ENCODE measurements around the gene GTPBP6. TPM values are rescaled to one million over a fixed set of nuclear protein-coding genes. Genes with fewer than 3 reads are reported as not detected.
"Not testable (repeated sequence)": the region's sequence is repeated elsewhere in the genome, so short reads cannot be mapped to it uniquely, and the experiment has no call there.

The GTPBP6 gene
- total RNA-seq, 1 donor from 2014 or later = 53.5 TPM

GRCh38 chrX:311156-312129 lies 7.2 kb downstream of the GTPBP6 start:
- H3K4me3 Mint-ChIP-seq = no peak overlapping the region
- DNase-seq (ENCODE audit: extremely low spot score, unreplicated experiment) = no peak
- H3K4me1 Mint-ChIP-seq (ENCODE audit: unreplicated experiment) = no peaks in the 10 kb centered on the region
- TF ChIP-seq CTCF (conservative IDR thresholded peaks at IDR 0.05) = no peak
- H3K9me3 Mint-ChIP-seq = no peaks in the 10 kb centered on the region
- no peak overlapping the region for H3K27ac Mint-ChIP-seq
- H3K36me3 Mint-ChIP-seq = peaks cover 16% of the 10 kb centered on the region
- H3K27me3 Mint-ChIP-seq = no peaks in the 10 kb centered on the region

GRCh38 chrX:310621-311155 lies 7.9 kb downstream of the GTPBP6 start:
- Mint-ChIP-seq H3K27ac (no peak overlapping the region), H3K36me3 (peaks cover 16% of the 10 kb centered on the region), H3K27me3 (no peaks in the 10 kb centered on the region), H3K9me3 (no peaks in the 10 kb centered on the region), H3K4me1 (ENCODE audit: unreplicated experiment) (no peaks in the 10 kb centered on the region), H3K4me3 (no peak overlapping the region)
- TF ChIP-seq CTCF (conservative IDR thresholded peaks at IDR 0.05) = no peak
- DNase-seq (ENCODE audit: extremely low spot score, unreplicated experiment) = no peak

- no peaks in the 10 kb centered on the region for H3K9me3 Mint-ChIP-seq
- H3K4me3 Mint-ChIP-seq = no peak overlapping the region
- H3K27ac Mint-ChIP-seq = no peak overlapping the region
- no peak for TF ChIP-seq CTCF (conservative IDR thresholded peaks at IDR 0.05)
- H3K4me1 Mint-ChIP-seq (ENCODE audit: unreplicated experiment) = no peaks in the 10 kb centered on the region
- no peaks in the 10 kb centered on the region for H3K27me3 Mint-ChIP-seq
- H3K36me3 Mint-ChIP-seq = peaks cover 23% of the 10 kb centered on the region
- no peak for DNase-seq (ENCODE audit: extremely low spot score, unreplicated experiment)
Measured at GRCh38 chrX:308821-309520, 9.6 kb downstream of the GTPBP6 start.

GRCh38 chrX:307261-308111 lies 11.1 kb downstream of the GTPBP6 start:
- no peaks in the 10 kb centered on the region for H3K27me3 Mint-ChIP-seq
- no peak overlapping the region for H3K27ac Mint-ChIP-seq
- H3K4me3 Mint-ChIP-seq = no peak overlapping the region
- peaks cover 25% of the 10 kb centered on the region for H3K36me3 Mint-ChIP-seq
- TF ChIP-seq CTCF (conservative IDR thresholded peaks at IDR 0.05) = peak; percentile 43
- H3K9me3 Mint-ChIP-seq = no peaks in the 10 kb centered on the region
- H3K4me1 Mint-ChIP-seq (ENCODE audit: unreplicated experiment) = no peaks in the 10 kb centered on the region
- no peak for DNase-seq (ENCODE audit: extremely low spot score, unreplicated experiment)

- H3K27ac Mint-ChIP-seq; DNase-seq (ENCODE audit: extremely low spot score, unreplicated experiment); H3K27me3 Mint-ChIP-seq; H3K4me3 Mint-ChIP-seq; H3K9me3 Mint-ChIP-seq; H3K4me1 Mint-ChIP-seq (ENCODE audit: unreplicated experiment): not testable (repeated sequence)
- H3K36me3 Mint-ChIP-seq = peaks cover 20% of the 10 kb centered on the region
Measured at GRCh38 chrX:306614-307251, 11.9 kb downstream of the GTPBP6 start.

- H3K4me1 Mint-ChIP-seq (ENCODE audit: unreplicated experiment); H3K4me3 Mint-ChIP-seq; DNase-seq (ENCODE audit: extremely low spot score, unreplicated experiment); H3K9me3 Mint-ChIP-seq; H3K27me3 Mint-ChIP-seq; H3K27ac Mint-ChIP-seq: not testable (repeated sequence)
- peaks cover 20% of the 10 kb centered on the region for H3K36me3 Mint-ChIP-seq
Measured at GRCh38 chrX:305781-306613, 12.6 kb downstream of the GTPBP6 start.

Measured in type B pancreatic cell (in vitro differentiated cells).